ENCODE data around the gene METTL26.
A peak's percentile ranks its signal among the peaks of the same experiment; 100 is the strongest.

- TF ChIP-seq POLR2A (IDR thresholded peaks at IDR 0.05) = peak in 1 of 3 donors; percentile 13
- no peak for TF ChIP-seq CTCF (IDR thresholded peaks at IDR 0.05)
Observed at GRCh38 chr16:586645-587590, 49.2 kb downstream of the METTL26 start.

Data from body of pancreas (tissue), 4 donors.